ENCODE measurements around the gene CDS2. TPM values are rescaled to one million over a fixed set of nuclear protein-coding genes. Genes with fewer than 3 reads are reported as not detected.

CDS2 gene
- total RNA-seq, 2 donors from 2014 or later = 40.3 to 40.8 TPM

Other genes with a start within 250 kb of the CDS2 start
- 10 to 100 TPM; 20.1 to 21.5 TPM for gene SLC23A2, start 125.5 kb upstream of the CDS2 start, total RNA-seq
- 10 to 100 TPM; 60.5 to 71.5 TPM for gene TMEM230, start 13.9 kb upstream of the CDS2 start, total RNA-seq
- gene PCNA, start 7.0 kb upstream of the CDS2 start, total RNA-seq = 100 to 1,000 TPM; 484 to 697 TPM
- gene PROKR2, start 189.9 kb downstream of the CDS2 start, total RNA-seq = not detected